NCI-H460 (cell line): Measurements from ENCODE around the gene MTUS2. TPM values are rescaled to one million over a fixed set of nuclear protein-coding genes. Genes with fewer than 3 reads are reported as not detected.

Experiments used
- DNase-seq: peaks from one replicate; pipeline ENCODE4 v3.0.0-alpha.2; 2016; ENCODE audit warnings: low read depth; ENCODE audit errors: extremely low read depth
- small RNA-seq, 2 experiments: library from RNA; depleted of rRNA; stranded (forward); fragments of <200 nt; gene quantifications; one replicate each; pipeline ENCODE3, GENCODE V24; 2014
- total RNA-seq: library from RNA; depleted of rRNA; stranded (reverse); fragments of >200 nt; shearing (Covaris generic); gene quantifications from 2 replicates; pipeline ENCODE4 v1.2.3, GENCODE V29; 2014; rRNA removed

Gene MTUS2
- total RNA-seq, 1 experiment from 2014 or later = not detected

GRCh38 chr13:29536853-29537252, 716.7 kb downstream of the MTUS2 start:
- no peak for DNase-seq

DNA sequence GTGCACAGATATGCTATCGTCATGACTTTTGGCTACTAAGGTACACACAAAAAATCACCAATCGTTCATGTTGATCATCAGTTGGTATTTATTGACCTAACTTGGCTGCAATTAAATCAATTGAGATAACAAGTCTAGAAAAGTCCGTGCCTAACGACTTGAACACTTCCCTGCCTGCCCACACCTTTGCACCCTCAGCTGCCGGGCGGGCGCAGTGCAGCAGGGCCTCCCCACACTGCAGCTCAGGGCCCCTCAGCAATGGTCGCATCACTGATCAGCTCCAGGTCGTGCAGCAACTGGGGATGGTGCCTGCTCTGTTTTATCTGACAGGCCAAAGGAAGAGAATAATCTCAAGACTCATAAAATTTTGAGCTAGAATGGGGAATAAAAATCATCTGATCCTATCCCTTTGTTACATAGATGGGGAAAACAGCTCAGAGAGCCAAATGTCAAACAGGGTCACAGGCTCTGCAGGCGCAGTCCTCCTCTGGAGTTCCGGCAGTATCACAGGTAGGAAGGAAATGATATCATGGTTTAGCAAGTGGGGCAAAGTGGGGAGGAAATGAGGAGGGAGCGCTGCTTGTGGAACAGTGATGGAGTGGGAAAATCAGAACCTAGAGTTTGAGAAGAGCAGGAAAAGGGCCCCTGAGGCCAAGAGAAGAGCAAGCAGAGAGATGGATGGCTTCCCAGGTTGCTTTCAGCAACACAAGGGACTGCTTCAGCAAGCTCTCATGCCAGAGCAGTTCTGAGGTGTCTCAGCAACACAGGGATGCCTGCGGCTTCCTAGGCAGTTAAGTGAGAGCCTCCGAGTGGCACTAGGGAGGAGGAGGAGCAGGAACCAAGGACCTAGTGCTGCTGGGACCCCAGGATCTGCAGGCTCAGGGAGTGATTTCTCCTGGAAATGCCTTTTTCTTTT, 717.9 kb downstream of the MTUS2 start:
- no peak for DNase-seq

DNA sequence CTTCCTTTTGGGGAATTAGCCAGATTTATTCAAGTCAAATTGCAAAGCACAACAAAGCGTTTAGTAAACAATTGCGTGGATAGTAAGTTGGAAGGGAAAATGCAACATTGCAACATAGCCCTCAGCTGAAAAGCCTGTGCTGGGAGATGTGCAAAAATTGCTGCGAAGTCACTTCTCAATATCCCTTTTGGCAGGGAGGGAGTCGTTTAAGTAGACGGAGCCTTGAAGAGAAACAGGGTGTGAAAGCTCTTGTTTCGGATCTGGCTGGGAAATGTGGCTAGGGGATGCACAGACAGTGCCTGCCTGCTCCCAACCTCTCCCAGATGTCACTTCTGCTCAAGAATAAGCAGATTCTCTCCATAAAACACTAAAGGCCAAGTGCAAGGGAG, 718.5 kb downstream of the MTUS2 start:
- no peak for DNase-seq

GRCh38 chr13:29539856-29540255, 719.7 kb downstream of the MTUS2 start:
- DNase-seq = no peak

GRCh38 chr13:29540334-29540733, 720.2 kb downstream of the MTUS2 start:
- no peak for DNase-seq

DNA sequence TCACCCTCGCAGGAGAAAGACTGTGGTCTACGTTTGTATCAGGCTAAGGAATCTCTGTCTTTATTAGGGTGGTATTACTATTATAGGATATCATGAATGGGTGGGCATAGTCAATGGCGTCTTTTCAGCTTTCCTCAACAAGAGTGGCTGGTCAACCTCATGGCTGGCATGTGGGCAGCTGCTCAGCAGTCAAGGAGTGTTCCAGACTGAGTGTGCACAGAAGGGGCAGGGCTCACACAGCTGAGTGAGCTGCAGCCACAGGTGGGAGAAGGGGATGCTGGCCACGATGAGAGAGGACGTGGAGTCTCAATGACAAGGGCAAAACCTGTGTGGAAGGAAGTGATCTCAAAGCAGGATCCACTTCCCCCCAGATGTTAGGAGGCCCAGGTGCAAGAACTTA, 720.7 kb downstream of the MTUS2 start:
- DNase-seq = no peak

DNA sequence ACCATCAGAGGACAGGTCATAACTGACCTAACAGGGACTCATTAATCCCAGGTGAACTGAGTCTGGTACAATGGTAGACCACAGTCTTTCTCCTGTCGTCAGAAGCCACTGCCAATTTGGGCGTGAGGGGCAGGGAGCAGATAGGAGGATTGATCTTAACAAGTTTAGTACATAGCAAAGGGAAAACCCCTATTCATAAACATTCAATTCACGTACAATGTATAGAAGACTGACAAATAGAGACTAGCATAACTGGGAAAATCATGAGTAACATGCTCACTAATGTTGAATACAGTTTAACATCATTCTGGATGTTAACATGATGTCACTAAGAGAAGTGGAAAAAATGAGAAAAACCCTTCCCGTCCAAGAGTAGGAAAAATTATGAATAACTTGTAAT, 721.3 kb downstream of the MTUS2 start:
- DNase-seq = no peak

- no peak for DNase-seq
These were observed 722.2 kb downstream of the MTUS2 start for GRCh38 chr13:29542381-29542780.

DNA sequence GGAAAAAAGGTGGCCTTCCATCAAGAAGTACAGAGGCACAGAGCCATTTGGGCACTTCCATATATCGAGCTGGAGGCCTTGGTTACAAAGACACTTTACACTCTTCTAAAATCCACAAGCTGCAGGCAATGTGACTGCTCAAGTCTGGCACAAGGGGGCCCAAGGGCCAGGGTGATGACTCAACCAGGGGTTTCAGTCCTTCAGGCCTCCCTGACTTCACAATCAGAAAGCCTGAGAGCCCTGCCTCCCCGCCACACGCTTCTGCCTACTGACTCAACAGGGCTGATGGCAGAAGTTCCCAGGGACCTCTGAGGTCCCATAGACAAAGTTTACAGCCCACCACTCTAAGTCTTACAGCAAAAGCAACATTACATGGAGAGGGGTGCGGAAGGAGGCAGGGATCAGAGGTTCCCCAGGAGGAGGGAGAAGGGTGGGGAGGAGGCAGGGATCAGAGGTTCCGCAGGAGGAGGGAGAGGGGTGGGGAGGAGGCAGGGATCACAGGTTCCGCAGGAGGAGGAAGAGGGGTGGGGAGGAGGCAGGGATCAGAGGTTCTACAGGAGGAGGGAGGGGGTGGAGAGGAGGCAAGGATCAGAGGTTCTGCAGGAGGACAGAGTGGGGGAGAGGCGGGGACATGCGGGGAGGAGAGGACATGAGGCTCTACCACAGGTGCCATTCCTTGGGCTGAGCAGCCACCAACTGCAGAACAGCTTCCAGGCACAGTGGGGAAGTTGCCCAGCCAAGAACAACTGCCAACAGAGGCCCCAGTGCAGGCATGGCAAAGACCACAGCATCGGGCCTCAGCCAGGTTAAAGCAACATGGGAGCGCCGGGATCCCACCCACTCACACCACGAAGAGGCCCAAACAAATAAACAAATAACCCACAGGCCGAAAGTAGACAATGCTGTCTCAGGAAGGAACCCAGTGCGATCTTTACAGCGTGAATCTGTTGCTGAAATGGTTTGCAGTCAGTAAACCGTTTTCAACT, 723.4 kb downstream of the MTUS2 start:
- DNase-seq = no peak

GRCh38 chr13:29545988-29546387, 725.8 kb downstream of the MTUS2 start:
- no peak for DNase-seq

- DNase-seq = no peak
These were observed 726.5 kb downstream of the MTUS2 start for GRCh38 chr13:29546662-29547061.

GRCh38 chr13:29547153-29547552, 727.0 kb downstream of the MTUS2 start:
- DNase-seq = no peak

DNA sequence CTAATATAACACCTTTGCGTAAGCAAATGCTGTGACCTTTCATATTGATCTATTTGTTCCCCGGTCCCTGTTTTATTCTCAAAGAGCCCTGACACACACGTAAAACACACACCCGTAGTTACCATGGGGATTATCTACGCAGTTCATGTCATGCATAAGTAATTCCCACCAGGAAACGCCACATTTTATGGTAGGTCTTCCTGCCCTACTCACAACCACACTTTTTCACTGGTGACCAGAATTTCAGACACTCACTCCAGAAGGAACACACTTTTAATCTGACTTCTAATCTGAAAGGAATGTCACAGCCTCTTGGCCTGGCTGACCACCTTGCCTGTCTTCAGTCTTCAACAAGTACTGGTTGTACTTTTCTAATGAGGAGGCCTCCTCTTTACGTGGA, 728.6 kb downstream of the MTUS2 start:
- DNase-seq = no peak

- DNase-seq = no peak
These were observed 730.4 kb downstream of the MTUS2 start for GRCh38 chr13:29550430-29550988.

DNA sequence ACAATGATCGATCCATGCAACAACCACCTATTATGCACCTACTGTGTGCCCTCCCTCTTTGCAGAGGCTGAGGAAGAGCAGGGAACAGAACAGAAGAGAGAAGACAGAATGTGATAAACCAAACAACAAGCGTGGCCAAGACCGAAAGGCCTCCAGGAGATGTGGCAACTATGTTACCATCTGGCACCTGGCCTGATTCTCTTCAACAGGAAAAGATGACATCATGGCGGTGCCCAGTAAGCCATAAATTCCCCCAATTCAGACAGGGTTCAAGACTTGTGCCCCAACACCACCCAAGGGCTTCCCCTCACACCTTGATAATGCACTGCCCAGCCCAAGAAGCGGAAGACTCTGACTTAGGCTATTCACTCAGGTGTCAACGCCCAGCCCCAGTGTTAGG, 731.1 kb downstream of the MTUS2 start:
- DNase-seq = no peak

Small RNA genes within 50 kb of the gene (small RNA-seq; reads per million reads assigned to genes)
- 0 reads per million in 2 experiments for gene AL359741.1

Other genes starting within 250 kb of the MTUS2 start
- gene POMP, start 161.2 kb upstream of the MTUS2 start, total RNA-seq = 112 and 120 TPM in 2 replicates
- 4.2 and 5.0 TPM in 2 replicates for gene SLC46A3, start 101.4 kb upstream of the MTUS2 start, total RNA-seq